HG02798 (cell line): ENCODE measurements around the gene MBOAT1.
A peak's percentile ranks its signal among the peaks of the same experiment; 100 is the strongest.
"Not testable (repeated sequence)": the region's sequence is repeated elsewhere in the genome, so short reads cannot be mapped to it uniquely, and the experiment has no call there.

Source experiments
- ATAC-seq: cut with Tn5 transposase; IDR thresholded peaks from one replicate; pipeline ENCODE4 v1.9.1; 2021; ENCODE audit warnings: mild to moderate bottlenecking; ENCODE audit not compliant: unreplicated experiment, poor library complexity

Gene MBOAT1

DNA sequence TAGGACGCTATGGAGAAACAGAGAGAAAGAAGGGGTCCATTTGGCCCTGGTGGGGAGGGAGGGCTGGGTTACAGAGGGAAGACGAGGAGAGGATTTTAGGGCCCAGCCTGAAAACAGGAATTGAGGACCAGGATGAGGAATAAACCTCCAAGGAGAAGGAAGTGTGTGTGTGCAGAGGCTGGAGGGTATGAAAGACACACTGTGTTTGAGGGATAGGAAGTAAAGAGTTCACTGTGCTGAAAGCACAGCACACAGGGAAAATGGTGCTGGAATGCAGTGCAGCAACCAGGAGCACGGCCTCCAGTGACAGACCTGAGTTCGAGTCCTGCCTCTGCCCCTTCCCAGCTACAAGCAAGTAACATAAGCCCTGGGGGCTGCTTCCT, 7.8 kb downstream of the MBOAT1 start:
- ATAC-seq: no peak

DNA sequence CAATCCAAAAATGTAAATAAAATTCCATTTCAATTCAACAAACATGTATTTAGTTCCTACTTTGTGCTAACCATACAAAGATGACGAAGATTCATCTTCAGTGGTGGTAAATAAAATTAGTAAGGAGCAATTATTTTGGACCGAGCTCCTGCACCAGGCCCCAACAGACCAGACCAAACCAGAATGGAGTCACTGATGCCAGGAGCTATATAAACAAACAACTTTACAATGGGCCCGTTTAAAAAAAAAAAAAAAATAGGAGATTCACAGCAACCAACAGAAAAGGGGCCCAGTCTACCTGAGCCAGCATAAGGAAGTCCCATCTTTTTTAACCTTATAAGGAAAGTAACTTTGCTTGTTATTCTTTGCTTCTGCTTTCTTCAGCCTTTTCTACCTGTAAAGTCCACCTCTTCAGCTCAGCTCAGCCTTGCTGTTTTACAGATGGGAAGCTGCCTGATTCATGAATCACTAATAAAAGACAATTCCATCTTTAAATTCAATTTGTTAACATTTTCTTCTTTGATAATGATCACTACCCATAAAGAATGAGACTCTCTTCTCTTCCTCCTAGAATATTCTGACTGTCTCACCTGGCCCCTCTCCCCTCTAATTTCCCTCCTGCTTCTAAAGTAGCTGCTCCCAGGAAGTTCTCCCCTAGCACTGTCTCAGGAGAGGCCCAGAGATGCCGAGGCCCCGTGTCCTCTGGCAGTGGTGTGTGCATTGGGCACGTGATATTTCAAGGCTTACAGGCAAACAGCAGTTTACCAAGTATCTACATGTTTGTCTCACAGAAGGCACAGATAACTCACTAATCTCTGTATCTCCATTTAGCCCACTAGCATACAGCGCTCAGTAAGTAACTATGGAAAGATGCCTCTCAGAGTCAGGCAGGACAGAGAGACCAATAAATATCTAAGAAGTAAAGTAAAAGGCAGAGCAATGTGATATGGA, 8.4 kb downstream of the MBOAT1 start:
- ATAC-seq: no peak

DNA sequence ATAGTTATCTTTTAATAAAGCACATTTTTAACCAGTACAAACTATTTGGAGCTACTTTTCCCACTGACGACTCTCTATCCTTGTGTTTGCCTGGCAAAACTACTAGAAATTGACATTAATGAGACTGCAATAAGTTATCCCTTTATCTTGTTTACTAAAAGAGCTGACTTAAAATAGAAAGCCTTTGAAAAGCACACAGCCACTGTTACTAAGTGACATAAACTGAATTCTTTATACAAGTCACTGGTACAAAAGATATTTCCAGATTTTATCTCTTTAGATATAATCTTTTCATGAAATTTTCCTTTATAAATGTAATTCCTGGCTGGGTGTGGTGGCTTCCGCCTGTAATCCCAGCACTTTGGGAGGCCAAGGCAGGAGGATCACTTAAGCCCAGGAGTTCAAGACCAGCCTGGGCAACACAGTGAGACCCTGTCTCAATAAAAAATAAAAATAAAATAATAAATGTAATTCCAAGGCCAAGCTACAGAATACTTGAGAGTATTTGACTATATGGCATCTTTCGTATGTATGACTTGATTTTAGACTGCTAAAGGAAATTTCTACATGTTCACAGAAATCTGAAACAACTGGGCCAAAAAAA, 9.5 kb downstream of the MBOAT1 start:
- no peak for ATAC-seq

DNA sequence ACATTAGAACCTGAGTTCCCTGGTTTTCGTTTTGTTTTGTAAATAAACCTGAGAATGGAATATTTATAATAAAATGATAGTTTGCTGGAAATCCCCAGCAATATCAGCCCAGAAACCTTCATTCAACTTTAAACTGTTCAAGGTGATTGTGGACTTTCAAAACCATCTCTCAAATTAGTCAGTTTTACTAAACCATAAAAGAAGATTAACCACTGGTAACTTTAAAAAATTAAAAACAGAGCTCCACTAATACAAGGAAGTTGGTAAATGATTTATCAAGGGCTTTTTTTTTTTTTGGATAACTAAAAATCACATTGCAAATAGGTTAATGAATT, 10.0 kb downstream of the MBOAT1 start:
- peak; percentile 32 for ATAC-seq

DNA sequence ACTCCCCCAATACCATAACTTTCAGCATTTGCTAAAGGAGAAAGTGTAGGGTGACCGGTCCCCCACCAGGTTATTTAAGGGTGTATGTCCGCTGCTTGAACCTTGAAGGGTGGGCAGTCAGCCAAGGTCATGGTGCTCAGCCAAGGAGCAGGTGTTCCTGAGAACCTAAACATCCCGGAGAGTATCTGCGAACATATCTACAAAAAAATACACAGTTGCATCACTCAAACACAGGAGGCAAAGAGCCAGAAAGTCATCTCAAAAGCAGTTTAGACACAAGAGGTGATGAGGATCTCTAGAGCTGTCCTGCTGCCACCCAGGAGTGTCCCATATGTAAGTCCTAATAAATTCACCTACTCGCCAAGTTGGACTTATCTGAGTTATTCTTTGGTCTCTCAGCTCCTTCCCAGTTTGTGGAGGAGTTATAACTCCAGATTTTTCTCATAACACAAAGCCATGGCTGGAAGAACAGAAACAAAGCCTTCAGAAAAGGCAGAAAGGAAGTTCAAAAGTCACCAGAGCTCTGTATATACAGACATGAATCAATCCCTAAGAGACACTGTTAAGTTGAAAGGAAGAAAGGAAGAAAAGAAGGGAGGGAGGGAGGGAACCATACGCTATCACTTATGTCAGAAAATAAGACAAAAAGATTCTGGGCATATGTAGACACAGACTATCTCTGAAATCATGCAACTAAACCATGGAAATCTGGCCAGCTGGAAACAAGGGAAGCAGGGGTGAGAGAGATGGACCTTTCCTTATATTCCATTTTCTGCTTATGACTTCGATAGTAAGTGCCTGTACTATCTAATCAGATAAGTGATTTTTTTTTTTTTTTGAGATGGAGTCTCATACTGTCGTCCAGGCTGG, 11.3 kb downstream of the MBOAT1 start:
- no peak for ATAC-seq

DNA sequence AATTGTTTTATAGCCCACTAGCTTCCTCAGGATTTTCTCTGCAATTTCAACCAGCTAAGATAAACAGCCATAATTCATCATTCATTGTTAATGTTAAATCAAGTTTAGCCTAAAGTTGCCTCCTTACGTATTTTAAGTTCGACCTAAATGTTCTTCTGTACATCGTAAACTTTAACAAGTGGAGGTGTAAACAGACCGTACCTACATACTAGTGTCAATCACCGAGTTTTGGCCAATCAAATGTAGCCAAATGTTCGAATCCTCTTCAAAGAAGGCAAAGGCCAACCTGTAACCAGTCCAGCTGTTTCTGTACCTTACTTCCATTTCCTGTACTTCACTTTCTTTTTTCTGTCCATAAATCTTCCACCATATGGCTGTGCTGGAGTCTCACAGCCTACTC, 13.5 kb downstream of the MBOAT1 start:
- ATAC-seq: no peak

DNA sequence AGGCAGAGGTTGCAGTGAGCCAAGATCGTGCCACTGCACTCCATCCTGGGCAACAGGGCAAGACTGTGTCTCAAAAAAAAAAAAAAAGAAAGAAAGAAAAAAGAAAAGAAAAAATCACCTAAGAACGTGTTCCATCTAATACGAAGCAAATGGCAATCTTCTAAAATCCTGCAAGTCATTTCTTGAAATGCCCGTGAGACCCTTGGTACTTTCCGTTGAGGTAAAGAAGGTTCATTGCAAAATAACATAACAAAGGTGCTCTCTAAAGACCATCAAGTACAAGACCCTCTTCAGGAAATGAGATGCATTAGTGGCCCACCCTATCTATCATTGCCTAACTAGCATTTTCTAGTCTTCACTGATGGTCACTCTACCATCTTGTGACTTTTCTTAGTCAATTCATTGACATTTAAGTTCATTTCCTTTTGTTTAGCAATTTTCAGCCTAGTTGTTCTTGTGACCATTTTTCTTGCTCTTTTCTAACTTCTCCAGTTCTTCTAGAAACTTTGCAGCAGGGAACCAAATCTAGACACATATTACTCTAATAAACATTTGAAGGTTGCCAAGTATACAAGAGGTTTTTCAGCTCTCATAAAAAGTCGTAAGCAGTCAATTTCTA, 14.0 kb downstream of the MBOAT1 start:
- no peak for ATAC-seq

DNA sequence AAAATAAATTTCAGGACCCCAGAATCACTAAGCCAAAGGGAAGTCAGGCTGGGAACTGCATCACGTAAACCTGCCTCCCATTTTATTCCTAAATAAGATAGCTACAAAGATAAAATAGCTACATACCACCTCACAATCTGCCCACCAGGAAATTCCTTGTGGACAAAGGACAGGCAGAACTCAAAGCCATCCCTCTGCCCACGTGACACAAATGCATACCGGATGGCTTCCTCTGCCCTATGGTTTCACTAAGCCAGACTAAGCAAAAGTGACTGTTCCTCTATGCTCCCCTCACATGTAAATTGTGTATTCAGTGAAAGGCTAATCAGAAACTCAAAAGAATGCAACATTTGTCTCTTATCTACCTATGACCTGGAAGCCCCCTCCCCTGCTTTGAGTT, 15.0 kb downstream of the MBOAT1 start:
- ATAC-seq: peak; percentile 30

DNA sequence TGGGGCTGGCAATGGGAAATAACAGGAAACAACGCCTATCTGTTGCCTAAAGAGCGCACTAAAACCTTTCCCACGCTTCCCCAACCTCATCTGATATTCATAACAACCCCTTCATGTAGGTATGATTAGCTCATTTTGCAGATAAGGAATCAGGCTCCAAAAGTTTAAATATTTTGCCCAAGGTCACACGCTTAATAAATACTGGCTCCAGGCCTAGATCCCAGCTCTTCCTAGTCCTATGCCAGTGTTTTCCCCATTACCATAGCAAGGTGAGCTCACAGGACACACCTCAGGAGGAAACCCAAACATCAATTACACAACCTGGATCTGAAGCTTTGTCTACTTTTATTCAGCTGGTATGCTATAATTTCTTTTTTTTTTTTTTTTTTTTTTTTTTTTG, 19.6 kb downstream of the MBOAT1 start:
- ATAC-seq: no peak

DNA sequence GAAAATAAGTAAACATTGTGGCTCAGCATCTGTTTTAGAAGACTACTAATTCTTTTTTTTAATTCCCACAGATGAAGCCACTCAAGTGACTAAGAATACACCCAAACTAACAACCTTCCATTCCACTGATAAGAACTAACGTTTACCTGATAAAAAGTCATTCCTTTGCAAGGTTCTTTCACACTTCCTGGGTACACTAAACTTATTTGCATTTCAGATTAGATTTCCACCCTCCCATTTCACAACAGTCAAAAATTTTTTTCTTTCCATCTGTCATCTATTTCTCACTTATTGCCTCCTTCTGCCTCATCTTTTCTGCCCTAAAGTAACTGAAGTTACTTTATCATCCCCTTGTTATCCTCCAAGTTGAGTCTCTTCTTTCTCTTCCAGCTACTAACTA, 20.3 kb downstream of the MBOAT1 start:
- no peak for ATAC-seq

DNA sequence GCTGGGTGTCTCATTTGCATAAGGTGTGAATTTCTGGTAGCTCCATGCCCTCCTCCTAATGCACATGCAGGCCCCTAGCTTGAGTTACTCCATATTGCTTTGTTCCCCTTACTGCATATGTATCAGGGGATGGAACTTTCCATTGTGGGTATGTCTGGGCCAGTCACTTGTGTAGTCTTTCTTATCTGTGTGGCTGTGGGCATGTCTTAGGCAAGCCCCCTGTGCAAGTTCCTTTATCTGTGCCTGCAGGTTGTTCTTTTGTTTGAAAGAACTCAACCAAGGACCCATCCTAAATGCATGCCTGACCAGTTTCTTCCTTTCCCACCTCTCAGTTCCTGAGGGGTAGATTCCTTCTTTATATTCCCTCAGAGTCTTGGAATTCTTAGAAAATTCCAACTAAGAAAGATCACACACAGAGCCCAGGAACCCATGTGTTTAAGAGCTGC, 23.6 kb downstream of the MBOAT1 start:
- ATAC-seq: no peak

DNA sequence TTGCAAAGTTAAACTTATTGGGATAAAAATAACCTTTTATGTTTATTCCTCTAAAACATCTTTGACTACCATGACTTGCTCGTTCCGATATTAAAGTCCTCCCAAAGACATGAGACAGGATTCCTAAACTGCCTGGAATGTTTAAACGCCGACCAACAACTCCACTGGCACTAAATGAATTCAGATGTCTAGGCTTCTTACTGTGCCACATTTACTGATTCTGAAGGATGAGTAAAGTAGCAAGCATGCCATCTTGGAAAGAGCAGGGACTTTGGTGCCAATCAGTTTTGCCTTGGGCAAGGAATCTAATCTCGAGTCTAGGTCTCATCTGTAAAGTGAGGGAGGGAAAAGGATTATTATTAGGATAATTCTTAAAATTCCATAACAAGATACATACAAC, 25.3 kb downstream of the MBOAT1 start:
- no peak for ATAC-seq

DNA sequence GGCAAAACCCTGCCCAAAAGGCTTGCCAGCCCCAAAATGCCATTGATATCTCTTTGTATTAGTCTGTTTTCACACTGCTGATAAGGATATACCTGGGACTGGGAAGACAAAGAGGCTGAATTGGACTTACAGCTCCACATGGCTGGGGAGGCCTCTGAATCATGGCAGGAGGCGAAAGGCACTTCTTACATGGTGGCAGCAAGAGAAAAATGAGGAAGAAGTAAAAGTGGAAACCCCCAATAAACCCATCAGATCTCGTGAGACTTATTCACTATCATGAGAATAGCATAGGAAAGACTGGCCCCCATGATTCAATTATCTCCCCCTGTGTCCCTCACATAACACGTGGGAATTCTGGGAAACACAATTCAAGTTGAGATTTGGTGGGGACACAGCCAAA, 28.6 kb downstream of the MBOAT1 start:
- no peak for ATAC-seq

DNA sequence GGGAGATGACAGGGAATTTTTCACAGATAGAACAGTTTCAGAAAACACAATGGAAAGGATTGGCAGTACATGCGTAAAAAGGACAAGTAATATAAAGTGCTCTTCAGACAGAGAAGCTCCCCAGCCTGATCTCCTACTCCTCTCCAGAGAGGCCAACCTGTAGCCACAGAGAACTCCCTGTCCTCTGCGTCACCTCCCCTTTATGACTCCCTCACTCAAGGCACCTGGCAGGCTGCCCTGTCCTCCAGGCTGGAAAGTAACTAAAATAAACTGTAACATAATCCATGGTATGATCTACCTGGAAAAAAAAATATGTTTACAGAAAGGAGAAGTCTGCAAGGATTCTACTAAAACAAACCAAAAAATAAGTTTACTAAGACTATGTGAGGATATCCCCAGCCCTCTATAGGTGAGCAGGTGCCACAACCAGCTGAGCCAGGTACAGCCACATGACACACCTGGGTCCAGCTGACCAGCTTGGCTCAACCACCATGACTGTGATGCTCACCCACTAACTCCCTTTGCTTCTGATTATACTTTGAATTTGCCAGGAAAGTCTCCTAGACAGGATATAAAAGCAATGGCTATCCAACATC, 29.2 kb downstream of the MBOAT1 start:
- no peak for ATAC-seq

DNA sequence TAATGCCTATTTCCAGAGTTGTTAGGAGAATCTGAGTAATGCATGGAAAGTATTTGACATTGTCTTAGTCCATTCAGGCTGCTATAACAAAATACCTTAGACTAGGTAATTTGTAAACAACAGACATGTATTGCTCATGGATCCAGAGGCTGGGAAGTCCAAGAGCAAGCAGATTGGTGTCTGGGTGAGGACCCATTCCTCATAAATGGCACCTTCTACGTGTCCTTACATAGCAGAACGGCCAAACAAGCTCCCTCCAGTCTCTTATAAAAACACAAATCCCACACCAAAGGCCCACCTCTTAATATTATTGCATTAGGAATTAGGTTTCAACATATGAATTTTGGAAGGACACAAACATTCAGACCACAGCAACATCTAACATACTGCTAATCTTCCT, 30.2 kb downstream of the MBOAT1 start:
- no peak for ATAC-seq

DNA sequence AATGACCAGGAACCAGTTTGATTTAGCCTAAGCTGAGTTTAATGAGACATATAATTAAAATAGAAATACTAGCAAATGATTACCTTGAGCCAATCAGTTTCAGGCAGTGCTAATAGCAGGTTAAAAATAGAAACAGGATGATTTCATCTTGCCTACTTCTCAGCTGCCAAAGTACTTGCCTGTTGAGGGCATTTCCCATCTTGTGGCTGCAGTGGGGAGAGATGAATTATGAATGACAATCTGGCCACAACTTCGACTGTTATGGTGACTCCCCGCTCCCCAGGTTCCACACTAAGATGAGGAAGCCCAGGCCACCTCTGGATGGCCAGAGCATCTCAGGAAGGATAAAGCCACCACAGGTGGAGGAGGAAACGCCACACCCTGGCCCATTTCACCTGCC, 31.3 kb downstream of the MBOAT1 start:
- ATAC-seq: peak; percentile 79

DNA sequence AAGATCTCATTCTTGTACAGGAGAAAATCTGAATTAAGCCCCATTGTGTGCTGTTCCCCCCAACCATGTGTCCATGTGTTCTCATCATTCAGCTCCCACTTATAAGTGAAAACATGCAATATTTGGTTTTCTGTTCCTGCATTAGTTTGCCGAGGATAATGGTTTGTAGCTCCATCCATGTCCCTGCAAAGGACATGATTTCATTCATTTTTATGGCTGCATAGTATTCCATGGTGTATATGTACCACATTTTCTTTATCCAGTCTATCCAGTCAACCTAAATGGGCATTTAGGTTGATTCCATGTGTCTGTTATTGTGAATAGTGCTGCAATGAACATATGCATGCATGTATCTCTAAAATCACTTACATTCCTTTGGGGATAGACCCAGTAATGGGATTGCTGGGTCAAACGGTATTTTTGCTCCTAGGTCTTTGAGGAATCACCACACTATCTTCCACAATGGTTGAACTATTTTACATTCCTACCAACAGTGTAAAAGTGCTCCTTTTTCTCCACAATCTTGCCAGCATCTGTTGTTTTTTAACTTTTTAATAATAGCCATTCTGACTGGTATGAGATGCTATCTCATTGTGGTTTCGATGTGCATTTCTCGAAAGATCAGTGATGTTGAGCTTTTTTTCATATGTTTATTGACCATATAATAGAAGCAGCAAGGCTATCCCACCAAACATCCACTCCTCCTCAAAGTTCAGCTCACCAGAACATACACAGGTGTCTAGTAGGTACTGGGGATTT, 32.8 kb downstream of the MBOAT1 start:
- ATAC-seq: not testable (repeated sequence)

DNA sequence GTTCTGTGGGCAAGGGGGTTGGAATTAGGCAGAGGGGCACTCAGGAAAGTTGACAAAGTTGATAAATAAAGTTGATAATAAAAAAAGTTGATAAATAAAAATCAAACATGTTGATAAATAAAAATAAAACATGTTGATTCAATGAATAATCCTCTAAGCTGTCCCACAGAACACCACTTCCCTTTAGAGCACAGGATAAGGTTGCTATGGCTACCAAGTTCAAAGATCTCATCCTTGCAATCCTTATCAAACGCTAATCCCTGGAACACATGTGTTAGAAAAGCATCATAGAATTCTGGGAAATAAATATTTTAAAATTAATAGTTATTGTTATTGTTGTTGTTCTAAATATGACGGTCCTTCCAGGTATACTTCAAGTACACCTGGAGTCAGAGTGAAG, 33.9 kb downstream of the MBOAT1 start:
- no peak for ATAC-seq

DNA sequence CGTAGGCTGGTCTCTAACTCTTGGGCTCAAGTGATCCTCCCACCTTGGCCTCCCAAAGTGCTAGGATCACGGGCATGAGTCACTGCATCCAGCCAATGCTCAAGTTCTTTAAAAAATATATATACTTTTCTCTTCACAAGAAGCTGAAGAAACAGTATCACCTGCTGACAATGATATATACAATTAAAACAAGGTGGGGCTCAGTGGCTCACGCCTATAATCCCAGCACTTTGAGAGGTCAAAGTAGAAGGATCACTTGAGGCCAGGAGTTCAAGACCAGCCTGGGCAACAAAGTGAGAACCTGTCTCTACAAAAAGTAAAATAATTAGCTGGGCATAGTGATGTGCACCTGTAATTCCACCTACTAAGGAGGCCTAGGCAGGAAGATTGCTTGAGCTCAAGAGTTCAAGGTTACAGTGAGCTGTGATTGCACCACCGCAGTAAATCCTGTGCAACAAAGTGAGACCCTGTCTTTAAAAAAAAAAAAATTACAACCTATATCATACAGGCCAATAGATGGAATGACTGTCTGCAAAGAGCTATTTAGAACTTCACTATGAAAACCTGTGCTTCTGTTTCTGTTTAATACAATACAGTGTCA, 36.4 kb downstream of the MBOAT1 start:
- ATAC-seq: no peak
